HepG2 (cell line): ENCODE results near the gene OPRL1. TPM values are rescaled to one million over a fixed set of nuclear protein-coding genes. Genes with fewer than 3 reads are reported as not detected.

Source experiments
- BRCA1 ChIP-seq: sonication (generic); formaldehyde crosslinking; IDR thresholded peaks from 2 replicates; pipeline ENCODE4 v1.4.0; 2020; ENCODE audit warnings: missing genetic modification reagents
- CHD4 ChIP-seq: fragments of 200-600 bp; sonication (generic); IDR thresholded peaks from 2 replicates; pipeline ENCODE4 v1.7.0; 2017; ENCODE audit warnings: mild to moderate bottlenecking, low read length, borderline replicate concordance
- DR1 ChIP-seq: sonication (generic); formaldehyde crosslinking; IDR thresholded peaks from 2 replicates; pipeline ENCODE4 v1.8.0; 2021; ENCODE audit warnings: mild to moderate bottlenecking, missing genetic modification reagents, inconsistent platforms
- ETV5 ChIP-seq: IDR thresholded peaks from 2 replicates; pipeline ENCODE4 v1.6.1; 2018; ENCODE audit warnings: missing biosample characterization, missing genetic modification reagents, inconsistent platforms, borderline replicate concordance
- HNRNPUL1 ChIP-seq: fragments of 200-400 bp; formaldehyde crosslinking; IDR thresholded peaks from 2 replicates; pipeline ENCODE4 v1.6.1; 2017; ENCODE audit warnings: low read depth, mild to moderate bottlenecking, low read length, moderate library complexity
- KDM6A ChIP-seq: IDR thresholded peaks from 2 replicates; pipeline ENCODE4 v1.6.1; 2016; ENCODE audit warnings: low read depth
- MIXL1 ChIP-seq: IDR thresholded peaks from 2 replicates; pipeline ENCODE4 v1.6.1; 2016
- MYC ChIP-seq: sonication (generic); formaldehyde crosslinking; IDR thresholded peaks from 2 replicates; pipeline ENCODE4 v1.9.0; 2021; ENCODE audit warnings: missing genetic modification reagents, borderline replicate concordance
- NAIF1 ChIP-seq: sonication (generic); formaldehyde crosslinking; IDR thresholded peaks from 2 replicates; pipeline ENCODE4 v1.5.0; 2020; ENCODE audit warnings: mild to moderate bottlenecking, missing genetic modification reagents, borderline replicate concordance
- NFE2 ChIP-seq: sonication (generic); formaldehyde crosslinking; IDR thresholded peaks from 2 replicates; pipeline ENCODE4 v1.4.0; 2020; ENCODE audit warnings: missing genetic modification reagents
- RARG ChIP-seq: sonication (generic); formaldehyde crosslinking; IDR thresholded peaks from 2 replicates; pipeline ENCODE4 v1.4.0; 2020; ENCODE audit warnings: low read depth, mild to moderate bottlenecking, missing genetic modification reagents
- REXO4 ChIP-seq: sonication (generic); formaldehyde crosslinking; IDR thresholded peaks from 2 replicates; pipeline ENCODE4 v1.8.0; 2022; ENCODE audit warnings: missing genetic modification reagents, mild to moderate bottlenecking, borderline replicate concordance
- SMAD3 ChIP-seq: sonication (generic); formaldehyde crosslinking; IDR thresholded peaks from 2 replicates; pipeline ENCODE4 v1.4.0; 2020; ENCODE audit warnings: missing genetic modification reagents
- SYNCRIP ChIP-seq: fragments of 200-400 bp; formaldehyde crosslinking; IDR thresholded peaks from 2 replicates; pipeline ENCODE4 v1.6.1; 2018; ENCODE audit warnings: mild to moderate bottlenecking, low read depth, low read length; ENCODE audit not compliant: insufficient read depth
- ZNF296 ChIP-seq: sonication (generic); formaldehyde crosslinking; conservative IDR thresholded peaks from 2 replicates; pipeline ENCODE4 v1.5.0; 2020; ENCODE audit warnings: mild to moderate bottlenecking, missing genetic modification reagents
- ZNF430 ChIP-seq: sonication (generic); formaldehyde crosslinking; IDR thresholded peaks from 2 replicates; pipeline ENCODE4 v1.9.0; 2021; ENCODE audit warnings: mild to moderate bottlenecking, missing genetic modification reagents
- ZNF713 ChIP-seq: sonication (generic); formaldehyde crosslinking; IDR thresholded peaks from 2 replicates; pipeline ENCODE4 v1.4.0; 2020; ENCODE audit warnings: mild to moderate bottlenecking, missing genetic modification reagents
- polyA plus RNA-seq, 8 experiments: library from polyadenylated mRNA; depleted of rRNA in 3 of 8; stranded (reverse) in 7 of 8; unstranded in 1 of 8; fragments of >200 nt; fragmentation: Illumina TruSeq in 4 of 8; extraction: Trizol in 4 of 8; gene quantifications; 2 replicates each; pipeline versions ENCODE4 v1.2.1 to v1.2.3, GENCODE V29; 2011 to 2016; ENCODE audit warnings: low read depth in 4 of 8, missing spikeins in 1 of 8, mixed read lengths in 1 of 8; ENCODE audit not compliant: insufficient read depth in 1 of 8
- total RNA-seq, 5 experiments: library from RNA; depleted of rRNA; stranded (reverse); fragments of >200 nt; fragmentation: Illumina TruSeq; extraction: Trizol; gene quantifications; 2 replicates each; pipeline ENCODE4 v1.2.3, GENCODE V29; 2016; ENCODE audit warnings: low read depth in 1 of 5
- TF ChIP-seq, protein P1 (sequence below), 2 experiments: sonication (generic) in 1 of 2; formaldehyde crosslinking in 1 of 2; IDR thresholded peaks; 2 replicates each; pipeline versions ENCODE4 v1.4.0 to v1.6.1; 2018 to 2020; ENCODE audit warnings: missing genetic modification reagents in 2 of 2, borderline replicate concordance in 1 of 2, low read depth in 1 of 2, mild to moderate bottlenecking in 1 of 2, missing biosample characterization in 1 of 2
- TF ChIP-seq, protein P2 (sequence below), 2 experiments: sonication (generic) in 1 of 2; formaldehyde crosslinking in 1 of 2; IDR thresholded peaks; 2 replicates each; pipeline versions ENCODE4 v1.5.1 to v1.6.1; 2011 to 2020; ENCODE audit warnings: borderline replicate concordance in 1 of 2, low read depth in 1 of 2, low read length in 1 of 2, mild to moderate bottlenecking in 1 of 2, missing genetic modification reagents in 1 of 2, moderate library complexity in 1 of 2
- TF ChIP-seq, protein P3 (sequence below): IDR thresholded peaks from 2 replicates; pipeline ENCODE4 v1.6.1; 2016; ENCODE audit warnings: control low read depth
- TF ChIP-seq, protein P4 (sequence below): sonication (generic); formaldehyde crosslinking; IDR thresholded peaks from 2 replicates; pipeline ENCODE4 v1.4.0; 2020; ENCODE audit warnings: mild to moderate bottlenecking, missing genetic modification reagents

OPRL1 gene
- total and polyA plus RNA-seq, 2 of the 13 experiments (the other 11 are each of a cell fraction or from before 2014, with no cell fraction given) = 0.35 to 0.71 TPM

DNA sequence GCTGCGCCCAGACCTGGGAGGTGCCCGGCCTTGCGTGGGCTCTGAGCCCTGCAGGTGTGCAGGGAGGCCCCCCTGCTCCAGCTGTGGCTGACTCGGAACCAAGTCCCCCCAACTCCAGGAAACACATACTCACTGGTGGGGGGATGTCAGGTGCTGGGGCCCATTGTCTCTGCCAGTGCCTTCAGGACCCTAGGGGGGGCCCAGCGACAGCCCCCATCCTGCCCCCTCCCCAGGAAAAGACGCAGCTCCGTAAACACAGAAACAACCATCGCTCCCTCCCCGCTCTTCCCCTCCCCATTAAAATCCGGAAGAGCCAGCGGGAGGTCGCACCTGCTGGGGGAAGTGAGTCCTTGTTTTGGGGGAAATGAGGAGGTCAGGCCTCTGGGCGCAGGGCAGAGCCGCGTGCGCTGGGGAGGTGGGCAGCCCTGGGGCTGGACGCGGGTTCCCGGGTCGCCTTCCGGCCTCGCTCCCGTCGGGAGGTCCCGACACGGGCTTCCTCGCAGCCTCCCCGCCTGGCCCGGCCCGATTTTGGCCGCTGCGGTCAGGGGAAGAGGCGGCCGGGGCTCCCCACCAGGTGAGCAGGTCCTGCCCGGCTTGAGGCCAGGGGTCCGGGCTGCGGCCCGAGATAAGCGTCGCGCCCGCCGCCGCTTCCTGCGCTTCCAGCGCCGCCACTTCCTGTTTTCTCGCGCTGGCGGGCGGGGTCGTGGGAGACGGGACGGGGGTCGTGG, 37.7 kb upstream of the OPRL1 start (continued):
- TF ChIP-seq, protein P1, sequence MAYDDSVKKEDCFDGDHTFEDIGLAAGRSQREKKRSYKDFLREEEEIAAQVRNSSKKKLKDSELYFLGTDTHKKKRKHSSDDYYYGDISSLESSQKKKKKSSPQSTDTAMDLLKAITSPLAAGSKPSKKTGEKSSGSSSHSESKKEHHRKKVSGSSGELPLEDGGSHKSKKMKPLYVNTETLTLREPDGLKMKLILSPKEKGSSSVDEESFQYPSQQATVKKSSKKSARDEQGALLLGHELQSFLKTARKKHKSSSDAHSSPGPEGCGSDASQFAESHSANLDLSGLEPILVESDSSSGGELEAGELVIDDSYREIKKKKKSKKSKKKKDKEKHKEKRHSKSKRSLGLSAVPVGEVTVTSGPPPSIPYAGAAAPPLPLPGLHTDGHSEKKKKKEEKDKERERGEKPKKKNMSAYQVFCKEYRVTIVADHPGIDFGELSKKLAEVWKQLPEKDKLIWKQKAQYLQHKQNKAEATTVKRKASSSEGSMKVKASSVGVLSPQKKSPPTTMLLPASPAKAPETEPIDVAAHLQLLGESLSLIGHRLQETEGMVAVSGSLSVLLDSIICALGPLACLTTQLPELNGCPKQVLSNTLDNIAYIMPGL (CRISPR knock-in tag; IDR thresholded peaks at IDR 0.05; ENCODE audit: borderline replicate concordance in 1 of 2, low read depth in 1 of 2) = peak; percentile 60 to 87
- TF ChIP-seq MIXL1 (0 out of 2 replicates have a peak, but pooled peaks have one; percentile 44), NAIF1 (CRISPR knock-in tag) (no peak), HNRNPUL1 (no peak), ZNF430 (CRISPR knock-in tag) (peak; percentile 85; the same call in 1 of the 2 replicates), ETV5 (CRISPR knock-in tag) (peak; percentile 78), NFE2 (CRISPR knock-in tag) (no peak), SYNCRIP (no peak), ZNF713 (no peak), SMAD3 (CRISPR knock-in tag) (peak; percentile 89), KDM6A (CRISPR knock-in tag) (no peak), MYC (CRISPR knock-in tag) (peak; percentile 76; the same call in 1 of the 2 replicates), DR1 (CRISPR knock-in tag) (no peak), BRCA1 (CRISPR knock-in tag) (no peak), ZNF296 (no peak), CHD4 (no peak), RARG (no peak; the same call in 1 of the 2 replicates), REXO4 (0 out of 2 replicates have a peak, but pooled peaks have one; percentile 39)
- TF ChIP-seq, protein P2, sequence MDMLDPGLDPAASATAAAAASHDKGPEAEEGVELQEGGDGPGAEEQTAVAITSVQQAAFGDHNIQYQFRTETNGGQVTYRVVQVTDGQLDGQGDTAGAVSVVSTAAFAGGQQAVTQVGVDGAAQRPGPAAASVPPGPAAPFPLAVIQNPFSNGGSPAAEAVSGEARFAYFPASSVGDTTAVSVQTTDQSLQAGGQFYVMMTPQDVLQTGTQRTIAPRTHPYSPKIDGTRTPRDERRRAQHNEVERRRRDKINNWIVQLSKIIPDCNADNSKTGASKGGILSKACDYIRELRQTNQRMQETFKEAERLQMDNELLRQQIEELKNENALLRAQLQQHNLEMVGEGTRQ (IDR thresholded peaks at IDR 0.05; ENCODE audit: low read depth, low read length) = no peak
- TF ChIP-seq, protein P2 (CRISPR knock-in tag; IDR thresholded peaks at IDR 0.05; ENCODE audit: borderline replicate concordance) = peak; percentile 27; the same call in 1 of the 2 replicates
- TF ChIP-seq, protein P3, sequence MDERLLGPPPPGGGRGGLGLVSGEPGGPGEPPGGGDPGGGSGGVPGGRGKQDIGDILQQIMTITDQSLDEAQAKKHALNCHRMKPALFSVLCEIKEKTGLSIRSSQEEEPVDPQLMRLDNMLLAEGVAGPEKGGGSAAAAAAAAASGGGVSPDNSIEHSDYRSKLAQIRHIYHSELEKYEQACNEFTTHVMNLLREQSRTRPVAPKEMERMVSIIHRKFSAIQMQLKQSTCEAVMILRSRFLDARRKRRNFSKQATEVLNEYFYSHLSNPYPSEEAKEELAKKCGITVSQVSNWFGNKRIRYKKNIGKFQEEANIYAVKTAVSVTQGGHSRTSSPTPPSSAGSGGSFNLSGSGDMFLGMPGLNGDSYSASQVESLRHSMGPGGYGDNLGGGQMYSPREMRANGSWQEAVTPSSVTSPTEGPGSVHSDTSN (CRISPR knock-in tag) = no peak
- TF ChIP-seq, protein P4, sequence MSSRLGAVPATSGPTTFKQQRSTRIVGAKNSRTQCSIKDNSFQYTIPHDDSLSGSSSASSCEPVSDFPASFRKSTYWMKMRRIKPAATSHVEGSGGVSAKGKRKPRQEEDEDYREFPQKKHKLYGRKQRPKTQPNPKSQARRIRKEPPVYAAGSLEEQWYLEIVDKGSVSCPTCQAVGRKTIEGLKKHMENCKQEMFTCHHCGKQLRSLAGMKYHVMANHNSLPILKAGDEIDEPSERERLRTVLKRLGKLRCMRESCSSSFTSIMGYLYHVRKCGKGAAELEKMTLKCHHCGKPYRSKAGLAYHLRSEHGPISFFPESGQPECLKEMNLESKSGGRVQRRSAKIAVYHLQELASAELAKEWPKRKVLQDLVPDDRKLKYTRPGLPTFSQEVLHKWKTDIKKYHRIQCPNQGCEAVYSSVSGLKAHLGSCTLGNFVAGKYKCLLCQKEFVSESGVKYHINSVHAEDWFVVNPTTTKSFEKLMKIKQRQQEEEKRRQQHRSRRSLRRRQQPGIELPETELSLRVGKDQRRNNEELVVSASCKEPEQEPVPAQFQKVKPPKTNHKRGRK (CRISPR knock-in tag) = no peak
